Gastroesophageal sphincter (tissue), 4 donors: ENCODE measurements around the gene CERS4. TPM values are rescaled to one million over a fixed set of nuclear protein-coding genes. Genes with fewer than 3 reads are reported as not detected.

Experiments
- ATAC-seq: fragments of 150-250 bp; one replicate; pipeline ENCODE4 v1.9.1; 2016; ENCODE audit warnings: mild to moderate bottlenecking, moderate library complexity
- H3K27ac ChIP-seq, 4 donors: fragments of 200-600 bp; sonication (generic) in 3 of 4; 1 replicate in 3 of 4; 2 replicates in 1 of 4; pipeline ENCODE4 v1.5.1; 2016 to 2019
- H3K27me3 ChIP-seq: fragments of 200-600 bp; sonication (generic); one replicate; pipeline ENCODE4 v1.5.1; 2019
- H3K36me3 ChIP-seq, 2 donors: fragments of 200-600 bp; sonication (generic); one replicate each; pipeline ENCODE4 v1.5.1; 2019; ENCODE audit warnings: control low read depth in 1 of 2
- H3K4me1 ChIP-seq, 3 donors: fragments of 200-600 bp; sonication (generic); 1 replicate in 2 of 3; 2 replicates in 1 of 3; pipeline ENCODE4 v1.5.1; 2016 to 2019; ENCODE audit warnings: control low read depth in 2 of 3
- H3K4me3 ChIP-seq, 2 donors: fragments of 200-600 bp; sonication (generic); one replicate each; pipeline ENCODE4 v1.5.1; 2019; ENCODE audit warnings: mild to moderate bottlenecking in 1 of 2, moderate library complexity in 1 of 2
- H3K9me3 ChIP-seq, 3 donors: fragments of 200-600 bp; sonication (generic); one replicate each; pipeline ENCODE4 v1.5.1; 2017 to 2019; ENCODE audit warnings: control low read depth in 2 of 3
- CTCF ChIP-seq, 4 experiments: fragments of 200-600 bp in 2 of 4; fragments of 450-650 bp in 2 of 4; sonication (generic) in 1 of 4; IDR thresholded peaks; one replicate each; pipeline ENCODE4 v1.5.1; 2017 to 2019; ENCODE audit warnings: antibody characterized with exemption in 4 of 4, mild to moderate bottlenecking in 2 of 4, moderate library complexity in 2 of 4
- EP300 ChIP-seq: sonication (generic); formaldehyde crosslinking; IDR thresholded peaks from one replicate; pipeline ENCODE4 v1.6.1; 2017; ENCODE audit warnings: antibody characterized with exemption, mild to moderate bottlenecking
- POLR2A ChIP-seq, 2 donors: fragments of 450-650 bp; IDR thresholded peaks; one replicate each; pipeline ENCODE4 v1.6.1; 2017; ENCODE audit warnings: antibody characterized with exemption in 2 of 2, mild to moderate bottlenecking in 2 of 2, moderate library complexity in 1 of 2
- POLR2AphosphoS5 ChIP-seq: sonication (generic); formaldehyde crosslinking; IDR thresholded peaks from one replicate; pipeline ENCODE4 v1.6.1; 2017; ENCODE audit warnings: antibody characterized with exemption
- WGBS, 2 donors: methylation state at CpG; one replicate each; pipeline ENCODE4 v1.1.5; 2018; ENCODE audit warnings: low coverage in 1 of 2; 5-methylcytosine and 5-hydroxymethylcytosine counted together
- total RNA-seq, 4 donors: library from RNA; depleted of rRNA; stranded (reverse); fragments of >200 nt; gene quantifications; one replicate each; pipeline ENCODE4 v1.1.0, GENCODE V29; 2016

Gene CERS4
- total RNA-seq, 4 donors from 2014 or later: 24.8 to 33.8 (median 31.9) TPM

- Histone ChIP-seq H3K9me3 (peaks cover 0 to under 1% (median 0%) of the 10 kb centered on the region in 3 donors), H3K4me1 (peaks cover 0 to 8% (median 0%) of the 10 kb centered on the region in 3 donors), H3K27me3 (no peaks in the 10 kb centered on the region), H3K4me3 (no peak overlapping the region), H3K36me3 (peaks cover 0 to 2% of the 10 kb centered on the region in 2 donors), H3K27ac (peak overlapping the region in 1 of 4 donors; percentile 51)
- WGBS, 2 donors: 73 to 89% methylated on average over 6 to 19 of the region's 23 CpGs
- peak; percentile 85 for ATAC-seq
- no peak for TF ChIP-seq POLR2A (IDR thresholded peaks at IDR 0.05)
- TF ChIP-seq POLR2AphosphoS5: no peak
- no peak for TF ChIP-seq EP300
- no peak for TF ChIP-seq CTCF (IDR thresholded peaks at IDR 0.05)
Observed at GRCh38 chr19:8224394-8225145, 15.4 kb downstream of the CERS4 start.

GRCh38 chr19:8231073-8231604 lies 22.0 kb downstream of the CERS4 start:
- WGBS, 2 donors: 100% methylated on average over 1 to 2 of the region's 3 CpGs
- Histone ChIP-seq H3K36me3 (peaks cover 0 to 26% of the 10 kb centered on the region in 2 donors), H3K27me3 (no peaks in the 10 kb centered on the region), H3K4me1 (no peaks in the 10 kb centered on the region), H3K27ac (no peak overlapping the region), H3K9me3 (peaks cover 0 to 21% (median 0%) of the 10 kb centered on the region in 3 donors), H3K4me3 (no peak overlapping the region)
- TF ChIP-seq EP300 (no peak), CTCF (IDR thresholded peaks at IDR 0.05) (no peak), POLR2A (IDR thresholded peaks at IDR 0.05) (no peak), POLR2AphosphoS5 (no peak)
- no peak for ATAC-seq

- Histone ChIP-seq H3K9me3 (peaks cover 0 to 21% (median 0%) of the 10 kb centered on the region in 3 donors), H3K27me3 (no peaks in the 10 kb centered on the region), H3K4me1 (peaks cover 0 to 3% (median 0%) of the 10 kb centered on the region in 3 donors), H3K36me3 (peaks cover 0 to 26% of the 10 kb centered on the region in 2 donors), H3K27ac (no peak overlapping the region), H3K4me3 (no peak overlapping the region)
- WGBS, 2 donors: 54 to 77% methylated on average over 3 to 7 of the region's 7 CpGs
- no peak for ATAC-seq
- TF ChIP-seq POLR2A (IDR thresholded peaks at IDR 0.05) (no peak), CTCF (IDR thresholded peaks at IDR 0.05) (no peak), POLR2AphosphoS5 (no peak), EP300 (no peak)
Observed at GRCh38 chr19:8233370-8233769, 24.2 kb downstream of the CERS4 start.

GRCh38 chr19:8237026-8237425 lies 27.9 kb downstream of the CERS4 start:
- no peak for ATAC-seq
- TF ChIP-seq EP300 (no peak), POLR2A (IDR thresholded peaks at IDR 0.05) (no peak), CTCF (IDR thresholded peaks at IDR 0.05) (no peak), POLR2AphosphoS5 (no peak)
- Histone ChIP-seq H3K4me3 (no peak overlapping the region), H3K27me3 (no peaks in the 10 kb centered on the region), H3K36me3 (peaks cover 0 to 7% of the 10 kb centered on the region in 2 donors), H3K4me1 (peaks cover 3 to 20% (median 15%) of the 10 kb centered on the region in 3 donors), H3K27ac (no peak overlapping the region), H3K9me3 (no peaks in the 10 kb centered on the region)
- WGBS, 2 donors: 76 to 83% methylated on average over 3 to 4 of the region's 6 CpGs
